Stimulated activated CD4-positive, alpha-beta T cell treated with anti-CD3 and anti-CD28 coated beads, Interleukin-12 subunit alpha, Interleukin-12 subunit beta, amount 100 ng/mL, for 4 hours (primary cell): Measurements from ENCODE around the gene STARD8.
"Not testable (repeated sequence)": the region's sequence is repeated elsewhere in the genome, so short reads cannot be mapped to it uniquely, and the experiment has no call there.

Source experiments
- DNase-seq: peaks from one replicate; pipeline ENCODE4 v3.0.0-alpha.2; 2020

The STARD8 gene

DNA sequence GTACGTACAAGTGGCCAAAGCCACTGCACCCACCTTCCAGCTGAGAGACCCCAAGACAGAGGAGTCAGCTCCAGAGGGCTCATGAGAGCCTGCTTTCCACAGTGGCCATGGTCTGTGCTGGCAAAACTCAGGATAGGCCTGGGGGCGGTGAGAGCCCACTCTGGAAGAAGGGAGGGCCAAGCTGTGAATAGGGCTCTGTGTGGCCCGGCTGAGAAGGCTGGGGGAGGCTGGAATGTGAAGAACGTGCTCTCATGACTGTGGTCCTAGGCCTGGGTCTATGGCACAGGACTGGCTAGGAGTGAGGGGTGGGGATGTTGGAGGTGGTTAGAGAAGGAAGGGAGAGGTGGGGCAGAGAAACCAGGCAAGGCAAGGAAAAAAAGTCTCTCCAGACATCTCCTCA lies 13.3 kb downstream of the STARD8 start:
- DNase-seq, result no peak

DNA sequence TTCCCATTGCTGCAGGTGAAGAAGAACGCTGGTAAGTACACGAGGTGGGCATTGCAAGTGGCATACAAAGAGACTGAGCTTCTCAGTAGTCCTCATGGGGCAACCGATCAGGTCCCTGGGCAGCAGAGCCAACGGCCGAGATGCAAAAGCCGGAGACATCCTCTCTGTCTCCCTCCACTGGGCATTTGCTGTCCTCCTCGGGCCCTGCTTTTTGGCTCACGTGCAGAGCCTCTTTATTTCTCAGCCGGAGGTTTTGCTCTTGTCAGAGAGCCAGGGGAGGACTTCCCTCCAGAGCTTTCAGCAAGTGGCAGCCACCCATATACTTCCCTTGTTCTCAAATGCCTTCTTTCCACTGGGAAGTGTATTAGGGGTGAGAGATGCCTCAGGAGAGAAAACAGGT lies 18.0 kb downstream of the STARD8 start:
- DNase-seq, result no peak

DNA sequence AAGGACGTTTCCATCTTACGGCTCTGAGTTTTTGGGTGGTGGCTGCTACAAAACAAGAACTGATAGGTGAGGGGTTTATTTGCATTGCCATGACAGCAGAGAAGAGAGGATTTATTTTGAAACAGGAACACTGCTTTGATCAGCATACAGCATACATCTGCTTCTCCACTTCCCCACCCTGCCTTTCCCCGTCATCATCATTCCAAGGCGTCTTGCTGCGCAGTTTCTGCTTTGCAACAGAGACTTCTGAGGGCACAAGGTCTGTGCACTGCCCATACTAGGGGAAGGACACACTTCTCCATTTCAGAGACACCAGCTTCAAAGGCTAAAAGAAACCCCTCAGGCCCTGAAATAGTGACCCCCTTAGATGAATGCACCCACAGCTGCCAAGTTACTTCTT lies 19.1 kb downstream of the STARD8 start:
- no peak for DNase-seq

DNA sequence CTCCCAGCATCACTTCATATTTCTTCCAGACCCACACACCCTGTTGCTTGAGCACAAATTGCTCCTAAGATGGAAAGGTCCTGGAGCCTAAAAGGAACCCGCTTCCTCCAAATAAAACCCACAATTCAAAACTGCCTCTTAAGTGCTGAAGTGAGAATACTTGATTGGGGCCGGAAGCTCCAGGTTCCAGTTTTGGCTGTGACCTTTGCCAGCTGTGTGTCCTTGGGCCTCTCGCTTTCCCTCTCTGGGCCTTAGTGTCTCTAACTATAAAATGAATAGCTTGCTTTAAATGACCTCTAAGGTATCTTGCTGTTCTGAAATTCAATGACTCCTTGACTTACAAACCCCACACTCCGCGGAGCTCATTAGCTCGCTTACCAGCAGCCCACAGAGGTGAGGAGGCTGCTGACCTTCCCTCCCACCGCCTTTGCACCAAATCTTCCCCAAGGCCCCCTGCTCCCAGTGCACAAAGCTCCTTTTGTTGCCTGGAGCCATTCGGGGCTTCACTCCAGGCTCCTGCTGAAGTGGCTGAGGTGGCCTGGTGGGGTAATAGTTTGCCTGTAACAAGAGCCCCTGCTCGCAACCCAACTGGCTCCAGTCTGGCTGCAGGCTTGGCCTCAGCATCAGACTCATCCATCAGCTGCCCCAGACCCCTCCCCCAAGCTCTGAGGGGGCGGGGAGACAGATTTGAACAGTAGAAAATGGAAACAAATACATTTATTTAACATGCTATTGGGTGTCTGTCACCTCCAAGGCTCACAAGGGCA lies 21.8 kb downstream of the STARD8 start:
- no peak for DNase-seq

DNA sequence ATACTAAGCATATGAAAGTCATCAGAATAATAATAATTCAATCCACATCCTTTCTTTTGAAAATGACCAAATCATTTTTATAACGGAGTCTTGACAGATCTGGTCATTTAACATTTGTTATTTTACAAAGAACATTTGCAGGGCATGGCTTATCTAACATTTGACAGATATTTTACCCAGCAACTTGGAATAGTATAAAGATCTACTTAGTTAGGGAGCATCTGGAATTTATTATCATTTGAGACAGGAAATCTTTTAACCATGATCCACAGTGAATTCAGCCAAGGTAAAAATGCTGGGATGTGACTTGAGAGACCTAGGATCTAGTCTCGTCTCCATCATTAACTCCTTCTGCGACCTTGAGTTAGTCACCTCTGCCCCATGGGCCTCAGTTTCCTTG lies 22.4 kb downstream of the STARD8 start:
- DNase-seq, result no peak

DNA sequence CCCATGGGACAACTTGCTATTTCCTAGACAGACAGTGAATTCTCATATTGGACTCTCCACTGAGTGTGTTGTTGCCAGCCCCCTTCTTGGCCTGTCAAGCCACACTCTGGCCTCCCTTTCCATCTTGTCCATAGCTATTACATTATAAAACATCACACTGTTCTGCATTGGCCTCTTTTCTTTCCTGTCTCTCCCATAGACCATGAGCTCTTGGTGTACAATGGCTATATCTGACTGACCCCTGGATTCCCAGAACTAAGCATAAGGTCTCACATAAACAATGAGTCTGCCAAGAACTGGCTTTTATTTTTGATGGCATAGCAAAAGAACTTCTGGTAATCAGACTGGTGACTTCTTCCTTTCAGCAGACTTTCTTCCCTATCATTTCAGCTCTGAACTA lies 23.8 kb downstream of the STARD8 start:
- DNase-seq, result no peak

DNA sequence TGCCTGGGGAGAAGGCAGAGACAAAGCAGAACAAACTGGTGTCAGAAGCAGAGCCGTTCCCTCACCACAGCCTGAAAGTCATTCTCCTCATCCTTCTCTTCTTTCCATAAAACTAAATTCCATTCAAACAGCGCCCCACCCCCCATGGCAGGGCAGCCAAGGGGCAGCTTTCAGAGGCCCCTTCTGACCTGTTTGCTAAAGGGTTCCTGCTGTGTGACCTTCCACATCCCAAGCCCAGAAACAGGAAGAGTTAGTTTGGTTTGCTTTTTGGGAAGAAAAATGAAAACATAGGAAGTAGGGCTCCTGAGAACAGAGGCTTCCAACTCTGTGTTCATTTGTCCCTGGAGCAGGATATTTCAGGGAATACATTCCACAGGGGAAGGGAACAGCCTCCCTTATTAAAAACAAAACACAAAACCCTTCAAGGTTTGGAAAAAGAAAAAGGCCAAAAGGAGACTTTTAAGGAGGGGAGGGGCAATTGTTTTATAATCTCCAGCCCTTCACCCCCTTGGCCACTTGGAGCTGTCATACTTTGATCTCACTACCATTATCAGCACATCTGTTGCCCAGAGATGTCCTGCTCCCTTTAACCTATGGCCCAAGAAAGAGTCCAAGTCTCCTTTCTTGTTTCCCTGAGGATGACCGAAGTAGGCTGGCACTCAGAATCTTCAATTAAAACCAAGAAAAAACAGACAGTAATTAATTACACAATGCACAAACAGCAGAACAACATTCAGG lies 25.3 kb downstream of the STARD8 start:
- no peak for DNase-seq

DNA sequence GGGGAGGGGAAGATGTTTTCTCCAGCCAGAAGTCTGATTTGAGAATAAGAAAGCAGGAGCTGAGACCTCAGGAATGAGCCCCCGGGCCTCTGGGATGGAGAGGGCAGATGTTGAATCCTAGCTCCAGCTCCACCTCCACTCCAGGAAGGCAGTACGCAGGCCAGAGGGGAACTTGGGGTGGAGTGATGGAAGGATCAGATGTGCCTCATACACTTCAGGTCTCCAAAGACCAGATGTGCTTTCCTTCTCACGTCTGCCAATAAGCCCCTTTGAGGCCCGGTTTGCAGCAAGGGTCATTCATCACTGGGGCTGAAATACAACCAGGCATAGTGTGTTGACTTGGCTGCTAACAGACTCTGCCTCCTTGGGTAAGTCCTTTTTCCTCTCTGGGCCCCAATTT lies 28.1 kb downstream of the STARD8 start:
- DNase-seq, result no peak

DNA sequence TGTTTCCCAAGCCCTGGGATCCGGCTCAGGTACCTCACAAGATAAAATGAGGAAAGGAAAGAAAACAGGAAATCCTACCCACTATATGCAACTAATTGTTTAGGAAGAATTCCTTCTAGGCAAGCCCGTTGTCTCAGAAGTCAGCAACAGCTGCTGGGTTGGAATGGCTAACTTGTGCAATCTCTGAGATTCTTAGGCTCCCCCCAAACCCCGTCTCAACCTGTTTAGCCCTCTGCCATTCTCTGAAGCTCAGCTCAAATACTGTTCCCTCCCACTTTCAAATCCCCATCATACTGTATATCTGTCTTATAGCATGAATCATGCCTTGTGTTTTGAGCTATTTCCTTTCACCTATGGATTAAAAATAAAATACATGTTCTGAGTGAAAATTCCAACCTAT lies 28.9 kb downstream of the STARD8 start:
- DNase-seq, result no peak

DNA sequence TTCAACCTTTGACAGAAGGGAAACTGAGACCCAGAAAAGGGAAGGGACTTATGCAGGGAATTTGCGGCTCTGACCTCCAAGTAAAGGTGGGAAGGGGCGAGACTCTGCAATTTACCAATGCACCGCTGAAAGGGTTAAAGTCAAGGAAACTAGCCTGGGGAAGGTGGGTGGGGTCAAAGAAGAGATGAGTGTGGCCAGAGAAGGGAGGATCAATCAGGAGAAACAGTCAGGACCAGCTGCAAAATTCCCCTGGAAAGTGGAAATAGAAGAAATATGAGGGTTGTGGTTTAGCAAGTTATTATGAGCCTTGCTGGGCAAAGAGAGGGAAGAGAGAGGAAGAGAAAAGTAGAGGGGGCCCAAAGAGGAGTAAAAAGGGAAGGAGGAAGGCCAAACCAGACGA lies 30.5 kb downstream of the STARD8 start:
- DNase-seq, result no peak

DNA sequence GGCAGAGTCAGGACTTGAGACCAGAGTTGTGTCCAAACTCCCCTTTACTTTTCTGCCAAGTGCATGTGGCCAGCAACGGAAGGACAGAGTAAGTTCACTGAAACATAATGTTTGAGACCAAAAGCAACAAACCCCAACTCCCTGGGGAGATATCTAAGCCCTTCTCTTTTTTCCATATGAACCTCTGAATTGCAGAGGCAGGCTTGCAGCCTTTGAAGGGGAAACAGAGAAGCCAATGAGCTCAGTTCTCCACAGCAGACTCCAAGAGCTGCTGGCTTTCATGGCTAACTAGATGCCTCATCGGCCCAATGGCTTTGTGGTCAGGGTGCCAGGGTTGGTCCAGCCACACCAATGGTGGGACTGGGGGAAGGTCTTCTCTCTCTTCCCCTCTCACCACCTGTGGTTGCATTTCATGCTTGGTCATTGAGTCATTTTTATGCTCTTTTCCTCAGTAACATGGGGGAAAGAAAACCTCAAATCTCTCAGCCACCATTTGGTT lies 34.0 kb downstream of the STARD8 start:
- DNase-seq, result no peak

DNA sequence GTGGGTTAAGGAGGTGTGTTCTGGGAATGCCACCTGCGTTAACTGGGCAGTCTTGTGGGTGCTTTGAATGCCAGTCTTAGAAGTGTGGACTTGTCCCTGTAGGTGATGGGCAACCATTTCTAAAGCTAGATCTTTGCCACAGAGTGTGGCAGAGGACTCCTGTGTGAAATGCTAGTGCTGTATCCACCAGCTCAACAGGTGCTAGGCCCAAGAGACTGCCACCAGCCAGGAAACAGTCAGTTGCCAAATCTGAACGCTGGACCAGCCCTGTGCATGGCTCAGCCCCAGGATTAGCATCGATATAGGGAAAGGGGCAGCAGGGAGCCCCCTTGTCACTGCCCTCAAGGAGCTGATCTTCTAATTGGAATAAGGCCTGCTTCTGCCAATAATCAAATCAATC lies 35.3 kb downstream of the STARD8 start:
- DNase-seq, result no peak

DNA sequence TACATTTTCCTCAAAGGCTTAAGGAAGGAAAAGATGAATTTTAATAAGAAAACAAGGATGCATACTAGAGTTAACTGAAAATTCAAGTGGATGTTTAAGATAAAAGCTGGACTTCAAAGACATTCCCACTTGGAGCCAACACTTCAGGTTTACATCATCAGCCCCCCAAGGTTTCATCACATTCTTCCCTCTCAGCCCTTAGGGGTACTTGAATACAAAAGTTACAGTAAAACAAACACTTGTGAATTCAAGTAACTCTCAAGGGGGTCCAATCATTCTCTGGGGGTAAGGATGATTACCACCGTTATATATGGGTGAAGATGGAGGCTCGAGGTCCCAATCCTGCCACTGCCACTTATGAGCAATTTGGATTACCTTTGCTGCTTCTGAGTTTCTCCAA lies 36.1 kb downstream of the STARD8 start:
- DNase-seq, result no peak

DNA sequence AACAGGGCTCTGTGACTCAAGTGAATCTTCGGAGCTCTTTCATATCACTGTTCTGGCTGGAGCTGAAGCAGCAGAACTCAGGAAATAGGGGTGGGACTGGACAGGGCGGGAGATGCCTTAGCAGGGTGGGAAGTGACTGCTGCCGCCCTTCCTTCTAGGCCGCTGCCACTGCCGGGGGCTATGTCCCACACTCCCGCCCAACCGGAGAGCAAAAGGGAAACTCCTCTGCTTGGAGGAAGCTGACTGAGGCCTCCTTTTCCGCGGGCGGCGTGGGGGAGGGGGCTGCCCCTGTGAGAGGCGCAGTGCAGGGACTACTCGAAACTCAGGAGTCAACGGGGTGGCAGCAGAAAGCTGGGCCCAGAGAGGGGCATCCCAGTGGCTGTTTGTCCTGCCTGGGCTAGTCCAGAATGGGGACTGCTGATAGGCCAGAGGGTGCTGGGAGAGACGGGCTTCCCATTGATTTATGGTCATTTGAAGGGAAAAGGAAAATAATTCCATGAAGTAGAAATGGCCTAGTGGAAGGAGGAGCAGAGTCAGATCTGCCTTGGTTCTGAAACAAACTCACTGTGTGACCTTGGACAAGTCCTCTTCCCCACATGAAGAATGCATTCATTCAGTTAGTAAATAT lies 36.9 kb downstream of the STARD8 start:
- DNase-seq, result no peak

DNA sequence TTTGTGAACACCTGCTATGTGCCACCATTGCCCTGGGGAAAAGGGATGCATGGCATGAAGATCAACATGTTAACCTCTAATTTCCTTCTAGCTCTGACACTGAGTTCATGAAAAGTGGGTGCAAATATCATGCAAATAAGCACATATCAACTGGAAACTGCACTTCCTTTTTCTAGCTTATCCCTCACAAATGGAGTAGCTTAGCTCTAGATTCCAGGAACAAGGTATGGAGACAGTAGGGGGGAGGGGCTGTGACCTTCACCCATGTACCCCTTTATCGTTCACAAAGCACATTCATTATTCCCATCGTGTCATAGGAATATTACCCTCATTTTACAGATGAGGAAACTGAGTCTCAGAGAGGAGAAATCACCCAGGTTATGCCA lies 37.4 kb downstream of the STARD8 start:
- no peak for DNase-seq

DNA sequence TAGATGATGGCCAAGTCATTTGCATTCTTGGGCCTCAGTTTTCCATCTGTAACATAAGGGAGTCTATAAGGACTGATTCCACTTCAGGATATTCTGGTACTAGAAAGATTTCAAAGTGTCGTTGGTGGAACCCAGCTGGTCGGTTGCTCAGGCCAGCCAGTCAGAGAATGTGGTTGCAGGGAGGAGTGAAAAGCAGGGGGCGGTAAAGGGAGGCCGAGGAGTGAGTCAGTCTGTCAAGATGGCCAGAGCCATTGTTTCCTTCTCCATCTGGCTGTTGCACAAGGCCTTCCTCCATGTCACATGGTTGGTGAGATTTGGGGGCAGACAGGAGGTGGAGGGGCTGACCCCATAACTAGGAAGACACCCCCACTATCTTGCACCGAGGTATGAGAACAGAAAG lies 38.2 kb downstream of the STARD8 start:
- DNase-seq, result no peak

DNA sequence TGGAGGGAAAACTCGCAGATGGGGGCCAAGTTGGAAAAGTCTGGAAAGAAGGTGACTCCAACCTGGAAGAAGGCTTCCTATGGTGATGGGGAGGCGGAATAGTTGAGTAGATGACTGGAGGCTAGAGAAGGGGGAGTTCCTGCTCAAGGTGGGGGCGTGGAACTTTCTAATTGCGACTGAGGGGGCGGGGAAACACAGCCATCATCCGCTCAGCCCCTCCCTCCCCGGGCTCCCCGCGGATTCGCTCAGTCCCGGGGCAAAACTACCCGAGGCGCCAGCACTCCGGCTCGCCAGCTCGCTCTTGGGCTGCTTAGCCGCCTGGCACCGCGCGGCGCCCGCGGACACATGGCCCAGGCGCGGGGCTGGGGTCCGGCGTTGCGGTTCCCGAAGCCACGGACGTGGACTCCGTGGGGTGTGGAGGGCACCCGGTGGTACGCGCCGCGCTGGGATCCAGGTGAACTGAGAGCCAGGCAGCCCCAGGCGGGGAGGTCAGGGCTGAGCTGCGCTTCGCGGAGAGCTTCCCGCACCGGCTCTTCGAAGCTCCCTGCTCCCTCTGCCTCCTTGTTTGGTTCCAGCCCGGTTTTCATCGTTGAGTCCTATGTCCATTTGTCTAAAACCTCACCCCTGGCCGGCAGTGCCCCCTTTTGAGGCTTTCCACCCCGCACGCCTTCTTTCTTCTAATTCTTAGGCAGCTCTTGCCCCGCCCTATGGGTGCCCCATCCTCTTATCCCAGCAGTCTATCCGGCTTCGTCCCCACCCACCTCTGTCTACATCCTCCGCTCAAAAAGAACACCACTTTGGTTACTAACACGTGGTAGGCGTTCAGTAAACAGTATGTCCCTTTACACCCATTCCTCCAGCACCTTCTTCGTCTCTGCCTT lies 38.9 kb downstream of the STARD8 start:
- no peak for DNase-seq

DNA sequence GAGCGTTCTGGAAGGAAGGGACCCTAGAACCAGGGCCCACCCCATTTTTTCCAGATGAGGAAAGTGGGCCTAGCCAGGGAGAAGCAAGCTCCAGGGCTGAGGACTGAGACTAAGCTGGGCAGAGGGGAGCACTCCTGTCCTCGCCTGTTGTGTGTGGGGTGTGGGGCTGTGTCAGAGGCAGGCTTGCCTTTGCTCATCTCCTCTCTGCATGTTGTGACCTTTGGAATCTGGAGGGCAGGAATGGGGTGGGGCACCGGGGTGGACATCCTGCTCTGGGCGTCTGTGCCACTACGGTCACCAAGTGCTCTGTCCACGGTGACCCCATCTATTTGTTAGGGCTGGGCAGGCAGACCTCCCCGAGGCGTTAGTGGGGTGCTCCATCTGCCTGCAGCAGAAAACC lies 41.5 kb downstream of the STARD8 start:
- not testable (repeated sequence) for DNase-seq

DNA sequence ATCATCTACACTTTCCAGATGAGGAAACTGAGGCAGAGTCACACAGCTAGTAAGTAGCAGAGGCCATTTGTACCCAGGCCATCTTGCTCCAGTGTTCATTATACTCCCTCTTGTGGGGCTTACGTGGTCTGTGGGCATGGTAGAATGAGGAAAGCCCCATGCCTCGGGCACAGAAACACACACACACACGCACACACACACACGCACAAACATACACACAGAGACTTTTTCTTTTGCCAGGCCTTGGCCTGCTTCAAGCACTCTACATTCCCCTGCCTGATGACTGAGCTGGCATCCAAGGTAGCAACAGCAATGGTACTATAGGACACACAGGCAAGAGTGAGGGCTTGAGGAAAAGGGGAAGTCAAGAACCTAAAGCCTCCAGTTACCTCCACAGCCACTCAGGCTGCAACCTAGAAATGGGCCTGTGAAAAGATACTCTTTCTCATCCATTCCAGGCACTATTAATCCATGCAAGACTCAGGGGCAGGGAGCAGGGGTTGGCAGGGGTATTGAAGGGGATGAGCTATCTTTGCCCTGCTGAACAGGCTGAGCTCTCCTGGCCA lies 43.6 kb downstream of the STARD8 start:
- DNase-seq, result no peak

DNA sequence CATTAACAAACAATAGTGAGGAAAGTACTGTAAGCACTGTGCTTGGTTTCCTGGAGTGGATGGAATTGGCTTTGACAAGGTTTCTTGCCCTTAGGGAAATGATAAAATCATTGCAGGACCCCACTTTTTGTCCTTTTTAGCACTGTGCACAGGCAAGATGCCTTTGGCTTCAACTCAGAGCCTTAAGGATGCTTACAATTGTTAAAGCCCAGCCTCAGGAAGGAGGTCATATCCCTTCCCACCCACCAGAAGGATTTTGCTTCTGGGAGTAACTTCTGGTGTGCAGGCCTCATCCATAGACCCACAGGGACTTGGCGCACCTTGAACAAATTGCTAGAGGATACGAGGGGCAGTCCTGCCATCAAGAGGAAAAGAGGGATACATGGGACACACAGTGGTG lies 44.5 kb downstream of the STARD8 start:
- DNase-seq, result no peak

DNA sequence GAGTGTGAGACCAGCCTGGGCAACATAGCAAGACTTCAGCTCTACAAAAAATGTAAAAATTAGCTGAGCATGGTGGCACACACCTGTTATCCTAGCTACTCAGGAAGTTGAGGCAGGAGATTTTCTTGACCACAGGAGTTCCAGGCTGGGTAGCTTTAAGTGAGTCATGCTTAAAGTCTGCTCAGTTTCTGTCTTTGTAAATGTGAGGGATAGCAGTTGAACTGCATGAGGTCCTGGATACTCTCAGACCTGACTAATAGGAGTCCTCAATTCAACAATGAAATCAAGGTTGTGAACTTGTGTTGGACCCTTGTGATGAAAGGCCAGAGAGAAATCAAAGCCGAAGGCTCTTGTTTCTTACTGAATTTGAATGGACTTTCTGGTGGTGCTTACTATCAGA lies 45.2 kb downstream of the STARD8 start:
- no peak for DNase-seq
